HG03469 (cell line): ENCODE results near the gene CASTOR1.

Experiments
- ATAC-seq: cut with Tn5 transposase; IDR thresholded peaks from one replicate; pipeline ENCODE4 v1.9.1; 2021; ENCODE audit warnings: mild to moderate bottlenecking, moderate library complexity, moderate number of reproducible peaks; ENCODE audit not compliant: unreplicated experiment

The CASTOR1 gene

GRCh38 chr22:30247561-30247960 lies 41.7 kb downstream of the CASTOR1 start:
- ATAC-seq: no peak

GRCh38 chr22:30246814-30247376 lies 42.4 kb downstream of the CASTOR1 start:
- no peak for ATAC-seq

DNA sequence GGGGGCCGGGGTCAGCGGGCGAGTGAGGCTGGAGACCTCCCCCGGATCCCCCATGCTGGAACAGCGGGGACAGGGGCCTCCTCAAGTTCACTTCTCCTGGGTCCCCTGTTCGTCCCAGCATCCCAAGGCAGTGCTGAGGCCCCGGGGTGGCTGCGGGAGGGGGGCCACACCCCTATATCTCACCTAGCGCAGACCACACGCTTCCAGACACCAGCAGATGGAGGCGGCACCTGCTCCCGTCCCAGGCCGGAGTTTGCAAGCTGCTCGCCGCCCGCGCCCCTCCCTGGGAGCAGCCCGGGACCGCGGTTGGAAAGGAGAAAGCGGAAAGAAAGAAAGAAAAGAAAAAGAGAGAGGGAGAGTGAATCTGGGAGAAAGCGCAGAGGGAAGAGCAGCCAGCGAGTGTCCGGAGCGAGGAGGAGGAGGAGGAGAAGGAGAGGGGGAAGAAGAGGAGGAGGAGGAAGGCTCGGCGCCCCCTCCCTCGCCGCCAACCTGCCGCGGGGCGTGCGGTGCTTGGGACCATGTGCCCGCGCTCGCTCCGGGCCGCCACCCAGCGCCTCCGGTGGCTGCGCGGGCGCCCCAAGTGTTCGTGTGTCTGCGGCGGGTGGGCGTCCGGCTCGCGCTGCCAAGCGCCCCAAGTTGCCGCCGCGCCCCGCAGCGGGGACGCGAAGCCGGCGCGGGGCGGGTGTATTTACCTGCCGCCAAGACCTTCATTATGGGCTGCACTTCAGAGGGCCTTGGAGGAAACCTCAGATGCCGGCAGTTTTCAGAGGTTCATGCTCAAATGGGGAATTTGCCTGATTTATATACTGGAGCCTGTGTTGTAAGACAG lies 43.1 kb downstream of the CASTOR1 start, which contains the start of gene LIF:
Gene LIF, minus strand, starts transcription at position 775 of the 829 bp plus-strand sequence. Its CDS starts 64 bp downstream, at position 711.
- ATAC-seq: no peak

- no peak for ATAC-seq
Measured at GRCh38 chr22:30245181-30245984, 43.9 kb downstream of the CASTOR1 start.

GRCh38 chr22:30244641-30245040 lies 44.7 kb downstream of the CASTOR1 start:
- ATAC-seq: no peak

GRCh38 chr22:30244066-30244465 lies 45.2 kb downstream of the CASTOR1 start:
- ATAC-seq: no peak

GRCh38 chr22:30243661-30244060 lies 45.6 kb downstream of the CASTOR1 start:
- ATAC-seq: no peak

DNA sequence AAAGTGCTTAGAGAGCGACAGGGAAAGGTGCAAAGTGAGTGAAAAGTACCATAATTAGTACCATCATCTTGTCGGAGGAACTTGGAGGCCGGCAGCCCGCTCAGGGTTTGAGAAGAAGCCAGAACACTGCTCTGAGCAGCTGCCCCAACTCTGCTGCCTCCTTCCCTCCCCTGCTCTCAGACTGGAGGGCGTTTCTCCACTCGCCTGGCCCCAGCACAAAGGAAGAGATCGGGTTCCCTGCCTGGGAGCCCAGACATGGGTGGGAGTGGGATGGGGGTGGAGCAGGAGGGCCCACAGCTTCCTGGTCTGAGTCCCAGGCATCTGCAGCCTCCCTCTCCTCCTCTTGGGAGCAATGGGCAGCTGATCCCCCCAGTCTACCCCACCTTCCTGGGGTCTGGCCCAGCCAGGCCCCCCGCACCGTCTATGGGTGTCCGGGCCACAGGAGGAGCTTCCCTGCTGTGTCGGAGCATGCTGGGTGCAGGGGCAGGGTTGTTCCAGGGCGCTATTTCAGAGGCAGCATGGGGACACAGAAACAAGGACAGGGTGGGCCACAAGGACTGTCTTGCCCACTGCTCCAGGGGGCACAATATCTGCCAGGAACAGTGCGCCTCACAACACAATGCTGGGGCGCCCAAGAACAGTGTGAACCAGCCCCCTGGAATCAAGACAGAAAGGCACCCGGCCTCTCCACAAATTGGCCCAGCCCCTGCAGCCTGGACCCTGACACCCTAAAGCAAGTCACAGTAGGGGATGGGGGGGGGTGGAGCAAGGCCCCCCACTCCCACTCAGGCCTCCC lies 47.5 kb downstream of the CASTOR1 start:
- no peak for ATAC-seq

DNA sequence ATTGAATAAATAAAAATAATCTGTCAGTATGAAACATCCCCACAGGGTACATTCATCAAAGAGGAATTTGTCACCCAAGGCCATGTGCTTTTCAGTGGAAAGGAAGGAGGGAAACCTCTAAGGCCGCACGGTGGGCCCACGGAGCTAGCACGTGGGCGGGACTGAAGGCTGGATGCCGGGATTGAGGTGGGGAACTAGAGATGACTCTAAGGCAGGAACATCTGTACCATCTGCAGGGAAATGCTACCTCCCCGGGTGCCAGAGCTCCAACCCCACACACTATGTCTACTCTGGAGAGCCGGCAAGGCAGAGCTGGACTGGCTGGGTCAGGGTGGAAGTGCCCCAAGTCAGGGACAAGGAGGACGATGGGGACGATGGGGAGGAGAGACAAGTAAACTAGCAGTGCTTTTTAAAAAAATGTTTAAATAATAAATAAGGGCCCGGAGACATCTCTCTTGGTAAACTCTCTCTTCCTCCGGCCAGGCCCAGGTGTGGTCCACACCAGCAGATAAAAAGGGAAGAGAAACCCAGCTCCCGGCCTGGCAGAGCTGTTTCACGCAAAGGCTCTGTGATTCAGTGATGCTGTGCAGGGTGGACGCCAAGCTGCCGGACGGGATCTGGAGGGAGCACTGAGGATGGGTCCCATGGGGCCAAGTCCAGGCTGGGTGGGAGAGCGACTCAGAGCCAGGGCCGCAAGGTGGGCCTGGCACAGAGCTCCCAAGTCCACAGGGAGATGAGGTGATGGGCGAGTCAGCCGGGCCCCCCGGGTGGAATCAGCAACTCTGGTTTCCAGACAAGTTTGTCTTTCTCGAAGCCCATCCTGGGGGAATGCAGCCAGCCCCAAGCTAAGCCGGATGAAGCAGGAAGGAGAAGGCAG lies 48.5 kb downstream of the CASTOR1 start:
- ATAC-seq: no peak

GRCh38 chr22:30239488-30240405 lies 49.6 kb downstream of the CASTOR1 start:
- ATAC-seq: no peak

- ATAC-seq: no peak
Measured at GRCh38 chr22:30238661-30239487, 50.4 kb downstream of the CASTOR1 start.

DNA sequence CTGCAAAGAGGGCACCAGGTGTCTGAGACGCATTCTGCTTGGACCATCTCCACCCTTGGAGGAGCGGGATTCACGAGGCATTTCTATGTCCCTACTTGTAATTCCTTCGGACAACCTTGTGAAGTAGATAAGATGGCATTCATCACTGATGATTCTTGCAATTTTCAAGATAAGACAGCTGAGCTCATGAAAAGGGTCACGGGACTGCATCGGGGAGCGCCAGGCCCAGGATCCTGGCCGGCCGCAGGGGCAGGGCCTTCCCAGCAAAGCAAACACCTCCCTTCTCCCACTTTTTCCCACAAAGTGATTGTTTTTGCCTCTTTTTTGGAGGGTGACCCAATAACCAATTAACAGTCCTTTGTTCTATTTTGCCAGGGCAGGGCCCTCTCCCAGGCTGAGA lies 51.2 kb downstream of the CASTOR1 start:
- no peak for ATAC-seq

GRCh38 chr22:30236875-30237274 lies 52.4 kb downstream of the CASTOR1 start:
- ATAC-seq: no peak

DNA sequence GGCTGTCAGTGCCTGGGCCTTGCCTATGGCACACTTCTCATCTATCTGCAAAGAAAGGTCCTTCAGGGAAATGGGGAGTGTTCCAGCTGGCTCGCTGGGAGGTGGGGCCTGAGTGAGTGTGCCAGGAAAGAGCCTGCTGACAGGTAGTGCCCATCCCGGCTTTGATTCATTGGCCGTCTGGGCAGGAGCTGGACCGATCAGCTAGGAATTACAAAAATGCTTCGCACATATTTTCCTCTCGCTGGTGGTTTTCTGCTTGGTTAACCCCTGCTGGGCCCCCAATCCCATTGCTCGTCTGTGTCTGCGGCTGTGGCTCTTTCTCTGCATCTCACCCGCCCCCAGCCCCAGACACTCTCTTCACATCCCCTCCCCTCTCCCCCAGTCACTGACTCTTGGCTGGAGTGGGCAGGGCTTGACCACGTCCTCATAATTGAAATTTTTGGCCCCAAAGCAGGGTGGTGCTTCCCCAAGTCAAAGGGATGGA lies 53.6 kb downstream of the CASTOR1 start:
- ATAC-seq: no peak
